ENCODE measurements around the gene THSD4.
"Not testable (repeated sequence)": the region's sequence is repeated elsewhere in the genome, so short reads cannot be mapped to it uniquely, and the experiment has no call there.

Gene THSD4

GRCh38 chr15:71232411-71232810, 117.1 kb downstream of the THSD4 start:
- no peak for DNase-seq

GRCh38 chr15:71237456-71238188, 122.4 kb downstream of the THSD4 start:
- DNase-seq: no peak

- DNase-seq: no peak
Measured at GRCh38 chr15:71238926-71239325, 123.7 kb downstream of the THSD4 start.

- DNase-seq: no peak
Measured at GRCh38 chr15:71239592-71240364, 124.5 kb downstream of the THSD4 start.

- no peak for DNase-seq
Measured at GRCh38 chr15:71242292-71242691, 127.0 kb downstream of the THSD4 start.

- no peak for DNase-seq
Measured at GRCh38 chr15:71244250-71244649, 129.0 kb downstream of the THSD4 start.

GRCh38 chr15:71245588-71245987, 130.3 kb downstream of the THSD4 start:
- no peak for DNase-seq

GRCh38 chr15:71248386-71248785, 133.1 kb downstream of the THSD4 start:
- DNase-seq: no peak

GRCh38 chr15:71249986-71250385, 134.7 kb downstream of the THSD4 start:
- no peak for DNase-seq

- DNase-seq: no peak
Measured at GRCh38 chr15:71250936-71251583, 135.8 kb downstream of the THSD4 start.

- no peak for DNase-seq
Measured at GRCh38 chr15:71251584-71252043, 136.3 kb downstream of the THSD4 start.

GRCh38 chr15:71252044-71252739, 136.9 kb downstream of the THSD4 start:
- DNase-seq: no peak

- no peak for DNase-seq
Measured at GRCh38 chr15:71252740-71253047, 137.4 kb downstream of the THSD4 start.

- DNase-seq: no peak
Measured at GRCh38 chr15:71254491-71254890, 139.2 kb downstream of the THSD4 start.

GRCh38 chr15:71256934-71257664, 141.8 kb downstream of the THSD4 start:
- no peak for DNase-seq

GRCh38 chr15:71259866-71260265, 144.6 kb downstream of the THSD4 start:
- no peak for DNase-seq

GRCh38 chr15:71261418-71261817, 146.1 kb downstream of the THSD4 start:
- DNase-seq: no peak

GRCh38 chr15:71261909-71262308, 146.6 kb downstream of the THSD4 start:
- no peak for DNase-seq

GRCh38 chr15:71262599-71262998, 147.3 kb downstream of the THSD4 start:
- no peak for DNase-seq

- not testable (repeated sequence) for DNase-seq
Measured at GRCh38 chr15:71265606-71266005, 150.3 kb downstream of the THSD4 start.

- no peak for DNase-seq
Measured at GRCh38 chr15:71271327-71271726, 156.1 kb downstream of the THSD4 start.

- DNase-seq: no peak
Measured at GRCh38 chr15:71272932-71273331, 157.7 kb downstream of the THSD4 start.

Data from activated CD4-positive, alpha-beta T cell treated with anti-CD3 and anti-CD28 coated beads for 1 hour (primary cell).